HFFc6 (cell line): ENCODE measurements around the gene SRPX2. TPM values are rescaled to one million over a fixed set of nuclear protein-coding genes. Genes with fewer than 3 reads are reported as not detected.

ENCODE experiments used
- DNase-seq: peaks from one replicate; pipeline ENCODE4 v3.0.0-alpha.2; 2018
- H3K27ac Mint-ChIP-seq: 2 replicates; pipeline ENCODE4 v1.8.0; 2020; ENCODE audit warnings: mild to moderate bottlenecking, mixed read lengths
- H3K27me3 Mint-ChIP-seq: 2 replicates; pipeline ENCODE4 v1.8.0; 2021; ENCODE audit warnings: mild to moderate bottlenecking, moderate library complexity, mixed read lengths; ENCODE audit not compliant: insufficient read depth
- H3K36me3 Mint-ChIP-seq: 2 replicates; pipeline ENCODE4 v1.8.0; 2021; ENCODE audit warnings: low read depth, mixed read lengths
- H3K4me1 Mint-ChIP-seq: 2 replicates; pipeline ENCODE4 v1.8.0; 2020; ENCODE audit warnings: low read depth, mixed read lengths
- H3K4me3 Mint-ChIP-seq: 2 replicates; pipeline ENCODE4 v1.8.0; 2020; ENCODE audit warnings: mild to moderate bottlenecking, moderate library complexity, mixed read lengths
- H3K9me3 Mint-ChIP-seq: 2 replicates; pipeline ENCODE4 v1.8.0; 2020; ENCODE audit warnings: mild to moderate bottlenecking, mixed read lengths
- total RNA-seq, 6 experiments: library from RNA; stranded (reverse); fragmentation: NEBNext Ultra II Directional; extraction: Animal tissue kit (Norgen Biotek cat#: 25700); gene quantifications; 2 replicates in 1 of 6; 3 replicates in 5 of 6; pipeline ENCODE4 v1.2.3, GENCODE V29; 2021
- TF ChIP-seq, protein P1 (sequence below): fragments of 200-600 bp; sonication (generic); IDR thresholded peaks from 2 replicates; pipeline ENCODE4 v1.5.0; 2021; ENCODE audit warnings: antibody characterized with exemption, mild to moderate bottlenecking

SRPX2 gene
- total RNA-seq, 6 experiments from 2014 or later: 16.8 to 32.0 (median 23.7) TPM

DNA sequence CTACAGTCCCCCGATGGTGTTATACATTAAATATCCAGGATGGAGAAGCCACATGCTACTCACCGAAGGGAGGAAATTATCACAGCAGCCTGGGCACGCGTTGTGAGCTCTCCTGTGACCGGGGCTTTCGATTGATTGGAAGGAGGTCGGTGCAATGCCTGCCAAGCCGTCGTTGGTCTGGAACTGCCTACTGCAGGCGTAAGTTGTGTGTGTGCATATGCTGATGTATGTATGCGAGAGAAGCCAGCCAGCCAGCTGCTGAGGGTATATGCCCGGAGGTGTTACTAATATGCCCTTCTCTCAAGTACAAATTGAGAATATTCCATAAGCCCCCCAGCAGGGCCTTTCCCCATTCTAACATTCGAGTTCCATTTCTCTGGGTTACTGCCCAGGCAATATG, 18.2 kb downstream of the SRPX2 start:
- Mint-ChIP-seq H3K4me1 (peaks cover 19% of the 10 kb centered on the region), H3K27ac (no peak overlapping the region), H3K9me3 (no peaks in the 10 kb centered on the region), H3K36me3 (peaks cover 5% of the 10 kb centered on the region), H3K4me3 (no peak overlapping the region), H3K27me3 (no peaks in the 10 kb centered on the region; the same call in 1 of the 2 replicates)
- TF ChIP-seq, protein P1, sequence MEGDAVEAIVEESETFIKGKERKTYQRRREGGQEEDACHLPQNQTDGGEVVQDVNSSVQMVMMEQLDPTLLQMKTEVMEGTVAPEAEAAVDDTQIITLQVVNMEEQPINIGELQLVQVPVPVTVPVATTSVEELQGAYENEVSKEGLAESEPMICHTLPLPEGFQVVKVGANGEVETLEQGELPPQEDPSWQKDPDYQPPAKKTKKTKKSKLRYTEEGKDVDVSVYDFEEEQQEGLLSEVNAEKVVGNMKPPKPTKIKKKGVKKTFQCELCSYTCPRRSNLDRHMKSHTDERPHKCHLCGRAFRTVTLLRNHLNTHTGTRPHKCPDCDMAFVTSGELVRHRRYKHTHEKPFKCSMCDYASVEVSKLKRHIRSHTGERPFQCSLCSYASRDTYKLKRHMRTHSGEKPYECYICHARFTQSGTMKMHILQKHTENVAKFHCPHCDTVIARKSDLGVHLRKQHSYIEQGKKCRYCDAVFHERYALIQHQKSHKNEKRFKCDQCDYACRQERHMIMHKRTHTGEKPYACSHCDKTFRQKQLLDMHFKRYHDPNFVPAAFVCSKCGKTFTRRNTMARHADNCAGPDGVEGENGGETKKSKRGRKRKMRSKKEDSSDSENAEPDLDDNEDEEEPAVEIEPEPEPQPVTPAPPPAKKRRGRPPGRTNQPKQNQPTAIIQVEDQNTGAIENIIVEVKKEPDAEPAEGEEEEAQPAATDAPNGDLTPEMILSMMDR: no peak
- DNase-seq: no peak

DNA sequence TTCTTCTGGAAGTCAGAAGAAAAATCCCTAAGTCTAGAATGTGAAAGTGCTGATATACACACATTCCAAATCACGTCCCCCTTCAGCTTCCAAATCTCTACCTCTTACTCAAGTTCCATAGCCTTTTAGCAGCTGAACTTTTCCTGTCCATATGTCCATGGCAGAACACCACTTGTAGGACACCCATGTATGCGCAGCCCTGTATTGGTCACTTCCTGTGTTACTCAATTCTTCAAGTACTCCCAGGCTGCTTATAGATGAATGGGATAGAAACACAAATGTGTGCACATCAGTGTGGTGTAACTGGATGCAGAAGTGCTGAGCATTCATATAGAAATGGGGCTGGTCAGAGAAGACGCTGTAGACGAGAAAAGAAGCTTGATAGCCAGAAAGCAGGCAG, 18.8 kb downstream of the SRPX2 start:
- Mint-ChIP-seq H3K36me3 (peaks cover 5% of the 10 kb centered on the region), H3K4me3 (no peak overlapping the region), H3K4me1 (peaks cover 19% of the 10 kb centered on the region), H3K27ac (peak overlapping the region; percentile 15; the same call in 1 of the 2 replicates), H3K27me3 (no peaks in the 10 kb centered on the region), H3K9me3 (no peaks in the 10 kb centered on the region)
- TF ChIP-seq, protein P1: no peak
- no peak for DNase-seq

DNA sequence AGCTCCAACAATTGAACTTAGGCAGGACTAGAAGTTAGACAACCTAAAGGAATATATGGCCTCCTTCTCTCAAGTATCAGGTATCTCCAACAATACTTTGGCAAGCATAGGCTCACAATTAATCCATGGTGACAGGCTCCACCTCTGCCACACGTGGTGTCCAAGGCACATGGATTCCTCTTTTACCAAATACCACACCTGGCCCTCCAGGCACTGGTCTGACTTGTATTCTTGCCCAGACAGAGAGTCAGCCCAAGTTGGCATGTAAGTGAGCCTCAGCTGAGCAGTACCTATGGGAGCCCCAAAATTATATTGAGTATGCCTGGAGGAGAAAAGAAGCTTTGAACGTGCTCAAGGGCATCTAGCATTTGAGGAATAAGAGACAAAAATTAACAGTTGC, 19.6 kb downstream of the SRPX2 start:
- H3K9me3 Mint-ChIP-seq: no peaks in the 10 kb centered on the region
- H3K4me3 Mint-ChIP-seq: no peak overlapping the region
- no peak overlapping the region for H3K27ac Mint-ChIP-seq
- H3K4me1 Mint-ChIP-seq: peaks cover 18% of the 10 kb centered on the region
- no peaks in the 10 kb centered on the region for H3K27me3 Mint-ChIP-seq
- TF ChIP-seq, protein P1: no peak
- DNase-seq: no peak
- peaks cover 5% of the 10 kb centered on the region for H3K36me3 Mint-ChIP-seq

DNA sequence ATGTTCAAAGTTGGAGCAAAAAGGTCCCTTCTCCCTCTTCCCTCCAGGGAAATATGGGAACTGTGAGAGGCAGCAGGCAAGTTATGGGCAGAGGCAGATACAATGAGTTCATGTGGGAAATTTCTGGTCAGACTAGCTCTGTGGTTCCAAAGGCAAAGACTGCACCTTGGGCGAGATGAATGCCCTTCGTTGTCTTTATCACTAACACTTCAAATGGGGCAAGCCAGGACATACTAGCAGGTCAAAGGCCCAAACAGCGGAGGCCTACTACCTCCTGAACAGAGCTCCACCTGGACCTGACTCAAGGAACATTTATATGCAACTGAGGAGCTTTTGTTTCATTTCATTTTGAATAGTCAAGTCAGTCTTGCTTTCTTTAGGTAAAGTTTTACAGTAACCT, 29.0 kb downstream of the SRPX2 start:
- H3K36me3 Mint-ChIP-seq: peaks cover 6% of the 10 kb centered on the region
- no peaks in the 10 kb centered on the region for H3K9me3 Mint-ChIP-seq
- DNase-seq: no peak
- H3K4me1 Mint-ChIP-seq: peaks cover 57% of the 10 kb centered on the region
- peak overlapping the region; percentile 84 for H3K27ac Mint-ChIP-seq
- no peaks in the 10 kb centered on the region; the same call in 1 of the 2 replicates for H3K27me3 Mint-ChIP-seq
- H3K4me3 Mint-ChIP-seq: no peak overlapping the region
- TF ChIP-seq, protein P1: no peak

DNA sequence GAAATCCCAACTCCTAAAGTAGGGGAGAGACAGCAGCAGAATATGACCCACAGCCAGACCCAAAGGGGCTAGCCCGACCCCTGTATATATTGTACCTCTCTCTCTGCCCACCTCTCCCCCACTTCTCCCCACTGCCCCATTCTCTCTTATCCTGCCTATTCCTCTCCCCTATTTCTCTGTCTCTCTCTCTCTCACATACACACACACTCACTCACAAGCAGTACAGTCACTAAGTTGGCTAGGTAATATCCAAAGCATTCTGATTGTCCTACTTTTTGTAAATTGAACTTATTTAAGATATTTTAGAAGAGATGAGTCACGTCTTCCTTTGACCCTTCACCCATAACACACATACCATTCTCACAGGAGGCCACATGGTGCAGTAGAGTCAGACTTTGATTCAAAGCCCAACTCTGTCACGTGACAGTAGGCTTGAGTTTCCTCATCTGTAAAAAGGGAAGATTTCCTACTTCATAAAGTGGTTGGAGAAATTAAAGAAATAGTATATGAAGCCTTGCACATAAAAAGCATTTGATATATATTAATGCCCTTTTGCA, 29.5 kb downstream of the SRPX2 start:
- TF ChIP-seq, protein P1: no peak
- no peaks in the 10 kb centered on the region; the same call in 1 of the 2 replicates for H3K27me3 Mint-ChIP-seq
- peaks cover 57% of the 10 kb centered on the region for H3K4me1 Mint-ChIP-seq
- H3K36me3 Mint-ChIP-seq: peaks cover 6% of the 10 kb centered on the region
- H3K9me3 Mint-ChIP-seq: no peaks in the 10 kb centered on the region
- peak overlapping the region; percentile 84 for H3K27ac Mint-ChIP-seq
- DNase-seq: peak; percentile 67
- H3K4me3 Mint-ChIP-seq: peak overlapping the region; percentile 29; the same call in 1 of the 2 replicates
